Lower leg skin (tissue), 3 donors: ENCODE results near the gene PSMD1.
"Not testable (repeated sequence)": the region's sequence is repeated elsewhere in the genome, so short reads cannot be mapped to it uniquely, and the experiment has no call there.

Experiments
- POLR2A ChIP-seq, 2 donors: fragments of 450-650 bp; IDR thresholded peaks; one replicate each; pipeline ENCODE4 v1.6.1; 2016 to 2017; ENCODE audit warnings: antibody characterized with exemption in 2 of 2, mild to moderate bottlenecking in 1 of 2, moderate library complexity in 1 of 2
- TF ChIP-seq, protein P1 (sequence below), 3 donors: fragments of 450-650 bp; IDR thresholded peaks; one replicate each; pipeline ENCODE4 v1.5.1; 2016; ENCODE audit warnings: antibody characterized with exemption in 3 of 3, mild to moderate bottlenecking in 3 of 3, moderate library complexity in 2 of 3

GRCh38 chr2:231197196-231197595 is 140.5 kb downstream of the PSMD1 start:
- TF ChIP-seq, protein P1, sequence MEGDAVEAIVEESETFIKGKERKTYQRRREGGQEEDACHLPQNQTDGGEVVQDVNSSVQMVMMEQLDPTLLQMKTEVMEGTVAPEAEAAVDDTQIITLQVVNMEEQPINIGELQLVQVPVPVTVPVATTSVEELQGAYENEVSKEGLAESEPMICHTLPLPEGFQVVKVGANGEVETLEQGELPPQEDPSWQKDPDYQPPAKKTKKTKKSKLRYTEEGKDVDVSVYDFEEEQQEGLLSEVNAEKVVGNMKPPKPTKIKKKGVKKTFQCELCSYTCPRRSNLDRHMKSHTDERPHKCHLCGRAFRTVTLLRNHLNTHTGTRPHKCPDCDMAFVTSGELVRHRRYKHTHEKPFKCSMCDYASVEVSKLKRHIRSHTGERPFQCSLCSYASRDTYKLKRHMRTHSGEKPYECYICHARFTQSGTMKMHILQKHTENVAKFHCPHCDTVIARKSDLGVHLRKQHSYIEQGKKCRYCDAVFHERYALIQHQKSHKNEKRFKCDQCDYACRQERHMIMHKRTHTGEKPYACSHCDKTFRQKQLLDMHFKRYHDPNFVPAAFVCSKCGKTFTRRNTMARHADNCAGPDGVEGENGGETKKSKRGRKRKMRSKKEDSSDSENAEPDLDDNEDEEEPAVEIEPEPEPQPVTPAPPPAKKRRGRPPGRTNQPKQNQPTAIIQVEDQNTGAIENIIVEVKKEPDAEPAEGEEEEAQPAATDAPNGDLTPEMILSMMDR (IDR thresholded peaks at IDR 0.05): not testable (repeated sequence)
- TF ChIP-seq POLR2A (IDR thresholded peaks at IDR 0.05): not testable (repeated sequence)
